Naive thymus-derived CD4-positive, alpha-beta T cell (primary cell): ENCODE results near the gene ATP8B4. TPM values are rescaled to one million over a fixed set of nuclear protein-coding genes. Genes with fewer than 3 reads are reported as not detected.

Experiments used
- ATAC-seq: fragments of 150-1000 bp; cut with Tn5 transposase; 2 replicates; pipeline ENCODE4 v1.10.0; 2021; ENCODE audit warnings: mild to moderate bottlenecking, moderate library complexity
- CTCF ChIA-PET: fragments of 350-600 bp; sonication (Branson Sonifier 250); formaldehyde crosslinking; loops from one replicate; lab custom pipeline; 2021; ENCODE audit warnings: antibody characterized with exemption; lab: Charles Lee
- POLR2A ChIA-PET: fragments of 350-600 bp; sonication (Branson Sonifier 250); formaldehyde crosslinking; loops from one replicate; lab custom pipeline; 2021; ENCODE audit warnings: antibody characterized with exemption, inconsistent platforms; lab: Charles Lee
- DNase-seq, 9 donors: peaks; one replicate each; pipeline versions ENCODE4 v3.0.0 to v3.0.0-alpha.2; 2020 to 2022; ENCODE audit warnings: mixed read lengths in 1 of 9
- H3K27ac ChIP-seq: one replicate; pipeline ENCODE4 v1.7.0; 2013; ENCODE audit warnings: mild to moderate bottlenecking, low read depth, low read length, moderate library complexity
- H3K27me3 ChIP-seq, 2 donors: one replicate each; pipeline ENCODE4 v1.7.0; 2013; ENCODE audit warnings: low read length in 2 of 2, mild to moderate bottlenecking in 2 of 2, moderate library complexity in 2 of 2; ENCODE audit not compliant: control insufficient read depth in 2 of 2, insufficient read depth in 2 of 2
- H3K36me3 ChIP-seq, 3 experiments: 1 replicate in 2 of 3; 2 replicates in 1 of 3; pipeline ENCODE4 v1.7.0; 2013; ENCODE audit warnings: low read length in 3 of 3, mild to moderate bottlenecking in 3 of 3, moderate library complexity in 1 of 3; ENCODE audit not compliant: insufficient read depth in 3 of 3, control insufficient read depth in 2 of 3
- H3K4me1 ChIP-seq, 2 donors: one replicate each; pipeline ENCODE4 v1.7.0; 2013; ENCODE audit warnings: low read length in 2 of 2, mild to moderate bottlenecking in 2 of 2, moderate library complexity in 1 of 2; ENCODE audit not compliant: control insufficient read depth in 2 of 2, insufficient read depth in 2 of 2
- H3K4me3 ChIP-seq: 2 replicates; pipeline ENCODE4 v1.7.0; 2013; ENCODE audit warnings: mild to moderate bottlenecking, low read length
- H3K9me3 ChIP-seq, 3 experiments: 1 replicate in 2 of 3; 2 replicates in 1 of 3; pipeline ENCODE4 v1.7.0; 2013; ENCODE audit warnings: low read length in 3 of 3; ENCODE audit not compliant: control insufficient read depth in 2 of 3
- H3K27ac Mint-ChIP-seq, 9 donors: one replicate each; pipeline ENCODE4 v1.8.0; 2020 to 2022; ENCODE audit warnings: mixed read lengths in 9 of 9, mild to moderate bottlenecking in 8 of 9, moderate library complexity in 5 of 9, inconsistent platforms in 2 of 9
- H3K27me3 Mint-ChIP-seq, 5 donors: one replicate each; pipeline ENCODE4 v1.8.0; 2021 to 2022; ENCODE audit warnings: mixed read lengths in 5 of 5, mild to moderate bottlenecking in 1 of 5
- H3K36me3 Mint-ChIP-seq, 5 donors: one replicate each; pipeline ENCODE4 v1.8.0; 2020 to 2022; ENCODE audit warnings: mixed read lengths in 5 of 5, mild to moderate bottlenecking in 3 of 5, inconsistent platforms in 1 of 5
- H3K4me1 Mint-ChIP-seq, 7 donors: one replicate each; pipeline ENCODE4 v1.8.0; 2020 to 2022; ENCODE audit warnings: mixed read lengths in 7 of 7, mild to moderate bottlenecking in 3 of 7, inconsistent platforms in 1 of 7
- H3K4me3 Mint-ChIP-seq, 10 donors: one replicate each; pipeline ENCODE4 v1.8.0; 2020 to 2022; ENCODE audit warnings: mild to moderate bottlenecking in 10 of 10, mixed read lengths in 10 of 10, moderate library complexity in 6 of 10, inconsistent platforms in 2 of 10
- H3K9me3 Mint-ChIP-seq, 11 donors: one replicate each; pipeline ENCODE4 v1.8.0; 2020 to 2022; ENCODE audit warnings: mixed read lengths in 11 of 11, mild to moderate bottlenecking in 4 of 11, inconsistent platforms in 1 of 11, moderate library complexity in 1 of 11
- intact Hi-C, 2 donors: fragments of 100-400 bp; cut with micrococcal nuclease; formaldehyde crosslinking; loops; one replicate each; pipeline ENCODE4 v1.15.1; 2023
- polyA plus RNA-seq, 2 donors: library from polyadenylated mRNA; unstranded; fragments of 300-500 nt; fragmentation: Illumina TruSeq; gene quantifications; one replicate each; pipeline ENCODE4 v1.2.3, GENCODE V29; 2021
- total RNA-seq, 6 experiments: library from RNA in 5 of 6; stranded (reverse) in 5 of 6; gene quantifications; 1 replicate in 5 of 6; 2 replicates in 1 of 6; pipeline ENCODE4 v1.2.3 and lab custom pipeline; 2021 to 2026

ATP8B4 gene
- total and polyA plus RNA-seq, 7 experiments from 2014 or later, result 0.92 to 24.3 (median 5.0) TPM; not detected in 2

DNA sequence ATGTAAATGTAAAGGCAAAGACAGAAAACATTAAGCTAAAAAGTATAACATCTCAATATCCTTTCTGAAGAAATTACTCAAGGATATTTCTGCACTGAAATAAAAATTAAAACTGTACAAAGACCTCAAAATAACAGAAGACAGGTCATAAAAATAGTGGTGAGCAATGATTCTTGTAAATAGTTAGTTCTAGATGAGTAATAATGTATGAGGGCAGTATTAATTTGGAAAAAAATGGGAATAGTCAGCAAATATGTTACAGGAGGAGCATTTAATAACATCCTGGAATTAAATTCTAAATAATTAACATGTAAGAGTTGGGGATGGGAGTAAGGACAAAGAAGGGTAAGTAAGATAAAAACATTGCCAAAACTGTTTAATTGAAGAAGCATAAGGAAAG, 250.7 kb downstream of the ATP8B4 start:
- ATAC-seq, result no peak
- CTCF ChIA-PET, result no interaction called here
- no peak for DNase-seq
- Mint-ChIP-seq H3K36me3 (peaks cover 0 to 13% (median 0%) of the 10 kb centered on the region in 5 donors), H3K27ac (no peak overlapping the region), H3K9me3 (no peaks in the 10 kb centered on the region), H3K27me3 (peaks cover 0 to 22% (median 4%) of the 10 kb centered on the region in 5 donors), H3K4me3 (no peak overlapping the region), H3K4me1 (no peaks in the 10 kb centered on the region)
- Histone ChIP-seq H3K4me1 (no peaks in the 10 kb centered on the region), H3K27ac (no peak overlapping the region), H3K36me3 (no peaks in the 10 kb centered on the region), H3K4me3 (no peak overlapping the region), H3K27me3 (no peaks in the 10 kb centered on the region), H3K9me3 (no peaks in the 10 kb centered on the region)
- POLR2A ChIA-PET, result no interaction called here
- intact Hi-C loops, result no loop called here

DNA sequence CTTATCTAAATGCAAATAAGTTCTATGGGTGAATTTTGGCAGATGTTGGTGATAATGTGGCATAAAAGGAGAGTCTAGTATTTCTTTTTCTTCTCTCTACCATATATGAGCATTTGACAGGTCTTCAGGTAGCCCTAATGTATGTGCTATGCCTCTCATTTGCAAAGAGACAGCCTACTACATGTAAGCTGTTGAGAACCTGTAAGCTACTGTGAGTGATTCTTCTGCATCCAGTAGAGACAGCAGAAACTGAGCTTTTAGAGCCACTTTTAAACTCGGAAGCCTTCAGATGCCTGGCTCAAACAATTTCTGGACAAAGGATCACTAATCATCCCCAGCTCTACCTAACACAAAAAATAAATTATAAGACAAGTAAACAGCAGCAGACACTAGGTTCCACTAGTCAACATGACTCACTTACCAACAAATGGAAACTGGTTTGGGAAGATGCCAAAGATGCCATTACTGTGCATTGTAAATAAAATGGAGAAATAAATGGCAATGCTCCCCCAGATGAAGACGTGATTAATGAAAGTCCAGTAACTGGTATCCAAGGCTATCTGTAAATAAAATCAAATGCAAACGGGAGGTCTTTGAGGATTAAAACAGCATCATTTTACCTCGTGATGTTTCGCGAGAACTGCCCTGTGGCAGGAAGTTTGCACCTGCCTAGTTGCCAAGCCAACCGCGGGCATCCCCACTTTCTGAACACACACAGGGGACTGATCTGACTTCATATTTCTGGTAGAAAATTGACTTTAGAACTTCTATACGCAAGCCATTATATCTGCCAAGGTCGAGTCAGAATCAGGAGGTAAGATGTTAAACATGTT, 252.9 kb downstream of the ATP8B4 start:
- CTCF ChIA-PET, result interaction anchor here (1.1 kb wide), 1 partner anchor 10 kb away, joined by 3 read pairs; no protein-coding TSS in a partner anchor
- peaks cover 0 to 22% (median 4%) of the 10 kb centered on the region in 5 donors for H3K27me3 Mint-ChIP-seq

DNA sequence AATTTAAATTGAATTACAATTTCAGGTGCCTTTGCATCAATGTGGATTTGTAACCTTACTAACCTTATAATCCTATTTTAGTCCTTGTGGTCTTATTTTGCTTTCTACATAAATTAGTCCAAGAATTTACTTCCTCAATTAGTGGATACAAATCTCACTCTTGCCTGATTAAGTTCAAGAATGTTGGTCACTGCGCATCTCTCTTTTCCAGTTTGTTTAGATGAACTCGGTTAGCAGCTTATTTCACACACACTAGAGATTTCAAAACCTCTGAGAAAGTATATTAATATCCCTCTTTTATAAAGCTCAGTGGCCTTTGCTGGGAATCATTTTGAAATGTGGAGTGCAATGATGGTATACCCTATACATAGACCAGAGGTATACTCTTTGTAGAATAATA, 254.8 kb downstream of the ATP8B4 start:
- DNase-seq (no peak), ATAC-seq (no peak)
- H3K27me3 ChIP-seq, result no peaks in the 10 kb centered on the region
- ChIA-PET POLR2A (no interaction called here), CTCF (no interaction called here)
- H3K27ac ChIP-seq, result no peak overlapping the region
- intact Hi-C loops, result no loop called here
- no peaks in the 10 kb centered on the region for H3K9me3 ChIP-seq
- Mint-ChIP-seq H3K4me3 (no peak overlapping the region), H3K4me1 (no peaks in the 10 kb centered on the region), H3K36me3 (peaks cover 0 to 15% (median 0%) of the 10 kb centered on the region in 5 donors), H3K27ac (no peak overlapping the region), H3K27me3 (peaks cover 0 to 22% (median 4%) of the 10 kb centered on the region in 5 donors), H3K9me3 (no peaks in the 10 kb centered on the region)
- H3K4me3 ChIP-seq, result no peak overlapping the region
- H3K4me1 ChIP-seq, result no peaks in the 10 kb centered on the region
- no peaks in the 10 kb centered on the region for H3K36me3 ChIP-seq

More for the DNA sequence above, 252.9 kb downstream of the ATP8B4 start:
- no peaks in the 10 kb centered on the region for H3K4me1 ChIP-seq
- intact Hi-C loops, result no loop called here
- no peaks in the 10 kb centered on the region for H3K36me3 ChIP-seq
- ATAC-seq, result no peak
- no peak overlapping the region for H3K4me3 Mint-ChIP-seq
- no peaks in the 10 kb centered on the region for H3K27me3 ChIP-seq
- DNase-seq, result no peak
- no peak overlapping the region for H3K4me3 ChIP-seq
- H3K36me3 Mint-ChIP-seq, result peaks cover 0 to 15% (median 0%) of the 10 kb centered on the region in 5 donors
- no peak overlapping the region for H3K27ac Mint-ChIP-seq
- H3K9me3 ChIP-seq, result no peaks in the 10 kb centered on the region
- no peak overlapping the region for H3K27ac ChIP-seq
- H3K9me3 Mint-ChIP-seq, result no peaks in the 10 kb centered on the region
- POLR2A ChIA-PET, result no interaction called here
- no peaks in the 10 kb centered on the region for H3K4me1 Mint-ChIP-seq

DNA sequence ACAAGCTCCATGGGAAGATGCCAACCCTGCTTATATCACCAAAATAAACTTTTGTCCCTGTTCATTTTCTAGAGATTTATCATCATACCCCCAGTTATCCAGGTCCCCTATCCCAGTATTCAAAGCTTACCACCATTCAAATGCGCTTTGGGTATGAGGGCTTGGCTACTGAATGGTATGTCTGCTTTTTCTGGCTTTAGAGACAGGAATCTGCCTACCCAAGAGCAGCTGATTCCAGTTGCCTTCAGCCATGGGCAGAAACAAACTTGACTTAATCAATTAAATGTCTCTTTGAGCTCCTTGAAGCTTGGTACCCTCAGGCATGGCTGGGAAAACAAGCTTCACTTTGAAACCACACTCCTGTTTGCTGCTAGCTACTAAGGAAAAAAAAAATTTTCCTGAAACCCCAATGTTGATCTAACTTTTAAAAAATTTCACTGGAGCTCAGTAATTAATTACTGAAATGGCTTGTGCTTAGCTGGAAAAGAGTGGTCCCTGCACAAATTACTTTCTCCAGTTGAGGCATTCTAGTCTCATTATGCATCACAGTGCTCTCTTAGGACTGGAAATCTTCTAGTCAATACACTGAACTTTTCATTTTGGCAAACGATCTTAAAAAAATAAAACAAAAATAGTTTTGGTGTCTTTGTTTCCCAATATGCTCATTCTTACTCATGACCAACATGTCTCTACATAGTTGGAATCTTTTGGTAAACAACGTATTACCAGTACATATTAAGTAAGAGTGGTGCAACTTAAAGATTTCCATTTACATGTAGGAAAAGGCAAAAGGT, 255.4 kb downstream of the ATP8B4 start:
- peaks cover 0 to 15% (median 0%) of the 10 kb centered on the region in 5 donors for H3K36me3 Mint-ChIP-seq
- peaks cover 0 to 22% (median 4%) of the 10 kb centered on the region in 5 donors for H3K27me3 Mint-ChIP-seq
- ATAC-seq, result no peak
- no peak overlapping the region for H3K27ac ChIP-seq
- no peak for DNase-seq
- POLR2A ChIA-PET, result no interaction called here
- no peaks in the 10 kb centered on the region for H3K4me1 ChIP-seq
- H3K9me3 Mint-ChIP-seq, result no peaks in the 10 kb centered on the region
- intact Hi-C loops, result no loop called here
- H3K27me3 ChIP-seq, result no peaks in the 10 kb centered on the region
- no peaks in the 10 kb centered on the region for H3K4me1 Mint-ChIP-seq
- H3K4me3 Mint-ChIP-seq, result no peak overlapping the region
- no peak overlapping the region for H3K27ac Mint-ChIP-seq
- CTCF ChIA-PET, result no interaction called here
- no peaks in the 10 kb centered on the region for H3K9me3 ChIP-seq
- H3K4me3 ChIP-seq, result no peak overlapping the region
- H3K36me3 ChIP-seq, result no peaks in the 10 kb centered on the region

DNA sequence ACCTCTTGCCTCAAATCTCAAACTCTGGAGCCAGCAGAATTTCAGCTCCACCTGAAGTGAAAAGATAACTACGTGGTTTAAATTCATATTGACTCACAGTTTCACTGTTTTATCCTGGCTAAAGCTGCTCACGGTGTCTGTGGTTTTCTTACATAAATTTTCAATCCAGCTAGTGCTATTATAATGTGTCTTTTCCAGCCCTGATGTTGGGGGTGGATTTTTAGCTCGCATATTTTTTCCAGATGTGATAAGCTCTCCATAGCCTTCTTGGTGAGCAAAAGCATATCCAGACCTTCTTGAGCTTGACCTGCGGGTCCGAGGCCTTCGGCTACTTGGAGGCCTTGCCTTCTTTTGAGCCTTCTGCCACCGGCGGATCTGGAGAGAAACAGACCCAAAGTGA, 258.9 kb downstream of the ATP8B4 start:
- no peaks in the 10 kb centered on the region for H3K4me1 Mint-ChIP-seq
- Histone ChIP-seq H3K27ac (no peak overlapping the region), H3K9me3 (no peaks in the 10 kb centered on the region)

DNA sequence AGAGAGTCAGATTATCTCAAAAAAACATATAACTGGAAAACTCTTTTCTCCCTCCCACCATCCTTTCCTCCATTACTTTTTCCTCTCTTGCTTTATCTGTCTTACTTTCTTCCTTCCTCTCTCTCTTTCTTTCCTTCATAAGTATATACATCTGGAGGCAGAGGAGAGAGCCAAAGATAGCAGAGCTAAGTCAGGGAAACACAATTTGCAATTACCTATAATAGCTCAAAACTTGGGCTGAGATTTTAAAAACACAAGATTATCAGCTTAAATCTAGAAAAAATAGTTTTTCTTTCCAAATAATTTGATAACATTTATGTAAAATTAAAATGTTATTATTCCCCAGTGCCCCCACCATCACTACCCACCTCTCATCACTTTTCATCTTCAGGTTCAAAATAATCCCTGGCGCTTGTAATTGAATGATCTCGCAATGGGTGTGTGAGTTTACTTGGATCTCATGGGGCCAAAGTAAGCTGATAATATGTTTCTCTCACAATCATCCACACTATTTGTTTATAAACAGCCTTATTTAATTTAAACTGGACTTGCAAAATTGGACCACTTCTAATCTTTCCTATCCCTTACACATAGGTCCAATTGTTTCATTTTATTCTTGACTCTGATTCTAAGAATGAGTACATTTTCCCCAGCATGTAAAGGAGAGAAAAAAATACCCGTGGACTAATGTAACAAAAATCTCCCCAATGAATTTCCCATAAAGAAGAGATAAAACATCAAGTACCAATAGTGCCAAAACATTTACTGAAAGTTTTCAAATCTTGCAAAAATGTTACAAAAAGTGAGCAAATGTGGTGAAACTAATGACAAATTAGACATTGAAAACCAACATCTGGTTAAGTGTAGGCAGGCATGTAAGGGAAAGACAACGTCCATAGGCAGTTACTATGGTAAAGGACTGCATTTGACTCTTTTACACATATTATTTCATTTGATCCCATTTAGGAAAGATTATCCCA, 261.2 kb downstream of the ATP8B4 start:
- ATAC-seq (no peak), DNase-seq (no peak)
- intact Hi-C loops, result no loop called here
- no peak overlapping the region for H3K4me3 ChIP-seq
- no peaks in the 10 kb centered on the region for H3K27me3 Mint-ChIP-seq
- no peaks in the 10 kb centered on the region for H3K4me1 ChIP-seq
- no peak overlapping the region for H3K4me3 Mint-ChIP-seq
- no peaks in the 10 kb centered on the region for H3K36me3 ChIP-seq
- no peaks in the 10 kb centered on the region for H3K4me1 Mint-ChIP-seq
- ChIA-PET CTCF (no interaction called here), POLR2A (no interaction called here)
- no peaks in the 10 kb centered on the region for H3K27me3 ChIP-seq
- H3K36me3 Mint-ChIP-seq, result peaks cover 0 to 17% (median 0%) of the 10 kb centered on the region in 5 donors
- no peaks in the 10 kb centered on the region for H3K9me3 ChIP-seq
- H3K27ac Mint-ChIP-seq, result no peak overlapping the region
- H3K27ac ChIP-seq, result no peak overlapping the region
- H3K9me3 Mint-ChIP-seq, result peaks cover 0 to 2% (median 0%) of the 10 kb centered on the region in 11 donors

More for the DNA sequence above, 258.9 kb downstream of the ATP8B4 start:
- CTCF ChIA-PET, result no interaction called here
- Mint-ChIP-seq H3K27ac (no peak overlapping the region), H3K36me3 (peaks cover 0 to 8% (median 0%) of the 10 kb centered on the region in 5 donors), H3K27me3 (peaks cover 0 to 6% (median 0%) of the 10 kb centered on the region in 5 donors), H3K4me3 (no peak overlapping the region), H3K9me3 (no peaks in the 10 kb centered on the region)
- ATAC-seq, result no peak
- Histone ChIP-seq H3K4me3 (no peak overlapping the region), H3K36me3 (no peaks in the 10 kb centered on the region), H3K27me3 (no peaks in the 10 kb centered on the region), H3K4me1 (no peaks in the 10 kb centered on the region)
- POLR2A ChIA-PET, result no interaction called here
- intact Hi-C loops, result no loop called here
- no peak for DNase-seq
